ENCODE measurements around the gene AQP11.

DNA sequence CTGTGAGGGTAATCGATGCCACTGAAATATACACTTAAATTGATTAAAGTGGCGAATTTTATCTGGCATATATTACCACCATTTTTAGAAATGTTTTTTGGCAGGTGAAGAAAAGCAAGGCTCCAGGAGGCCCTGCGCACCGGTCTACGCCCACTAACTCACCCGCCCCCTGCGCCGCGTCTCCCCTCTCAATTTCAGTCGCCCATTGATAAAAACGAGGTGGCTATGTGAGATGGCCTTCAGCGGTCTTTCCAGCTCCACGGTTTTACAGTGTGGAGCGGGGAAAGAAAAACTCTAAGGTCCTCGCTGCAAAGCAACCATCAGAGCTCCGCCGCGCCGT lies 602 bp upstream of the AQP11 start:
- TF ChIP-seq, protein P1, sequence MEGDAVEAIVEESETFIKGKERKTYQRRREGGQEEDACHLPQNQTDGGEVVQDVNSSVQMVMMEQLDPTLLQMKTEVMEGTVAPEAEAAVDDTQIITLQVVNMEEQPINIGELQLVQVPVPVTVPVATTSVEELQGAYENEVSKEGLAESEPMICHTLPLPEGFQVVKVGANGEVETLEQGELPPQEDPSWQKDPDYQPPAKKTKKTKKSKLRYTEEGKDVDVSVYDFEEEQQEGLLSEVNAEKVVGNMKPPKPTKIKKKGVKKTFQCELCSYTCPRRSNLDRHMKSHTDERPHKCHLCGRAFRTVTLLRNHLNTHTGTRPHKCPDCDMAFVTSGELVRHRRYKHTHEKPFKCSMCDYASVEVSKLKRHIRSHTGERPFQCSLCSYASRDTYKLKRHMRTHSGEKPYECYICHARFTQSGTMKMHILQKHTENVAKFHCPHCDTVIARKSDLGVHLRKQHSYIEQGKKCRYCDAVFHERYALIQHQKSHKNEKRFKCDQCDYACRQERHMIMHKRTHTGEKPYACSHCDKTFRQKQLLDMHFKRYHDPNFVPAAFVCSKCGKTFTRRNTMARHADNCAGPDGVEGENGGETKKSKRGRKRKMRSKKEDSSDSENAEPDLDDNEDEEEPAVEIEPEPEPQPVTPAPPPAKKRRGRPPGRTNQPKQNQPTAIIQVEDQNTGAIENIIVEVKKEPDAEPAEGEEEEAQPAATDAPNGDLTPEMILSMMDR (IDR thresholded peaks at IDR 0.05; ENCODE audit: extremely low read depth in 1 of 2, insufficient read depth in 1 of 2, low read depth in 1 of 2, low read length in 2 of 2), result no peak
- TF ChIP-seq POLR2A (IDR thresholded peaks at IDR 0.05; ENCODE audit: low read depth, low read length), result no peak
- TF ChIP-seq POLR2AphosphoS5 (IDR thresholded peaks at IDR 0.05; ENCODE audit: insufficient read depth, low read depth, low read length), result no peak
- no peak for TF ChIP-seq EZH2 (IDR thresholded peaks at IDR 0.05; ENCODE audit: borderline replicate concordance, low read depth, low read length, severe bottlenecking)
- no peak for TF ChIP-seq JUN (IDR thresholded peaks at IDR 0.05; ENCODE audit: borderline replicate concordance, insufficient read depth, insufficient read length, low read depth)
- TF ChIP-seq, protein P2, sequence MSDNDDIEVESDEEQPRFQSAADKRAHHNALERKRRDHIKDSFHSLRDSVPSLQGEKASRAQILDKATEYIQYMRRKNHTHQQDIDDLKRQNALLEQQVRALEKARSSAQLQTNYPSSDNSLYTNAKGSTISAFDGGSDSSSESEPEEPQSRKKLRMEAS (IDR thresholded peaks at IDR 0.05; ENCODE audit: insufficient read depth, insufficient read length), result no peak
- TF ChIP-seq MYC (IDR thresholded peaks at IDR 0.05; ENCODE audit: low read depth, low read length), result no peak
- TF ChIP-seq GATA2 (IDR thresholded peaks at IDR 0.05; ENCODE audit: insufficient read depth, insufficient read length, low read depth, low read length), result no peak
- no peak for TF ChIP-seq FOS (IDR thresholded peaks at IDR 0.05; ENCODE audit: borderline replicate concordance, insufficient read depth, low read length)

Measured in endothelial cell of umbilical vein (primary cell).